GM12892 (cell line): Measurements from ENCODE around the gene BBLN.

ENCODE experiments used
- POLR2A ChIP-seq: IDR thresholded peaks from 2 replicates; pipeline ENCODE4 v1.6.1; 2011; ENCODE audit warnings: low read depth, low read length, control low read depth
- POLR2AphosphoS5 ChIP-seq: IDR thresholded peaks from 2 replicates; pipeline ENCODE4 v1.6.1; 2011; ENCODE audit warnings: low read depth, low read length, control low read depth
- TAF1 ChIP-seq: IDR thresholded peaks from 2 replicates; pipeline ENCODE4 v1.6.1; 2011; ENCODE audit warnings: low read depth, mild to moderate bottlenecking, control low read depth, low read length, borderline replicate concordance

DNA sequence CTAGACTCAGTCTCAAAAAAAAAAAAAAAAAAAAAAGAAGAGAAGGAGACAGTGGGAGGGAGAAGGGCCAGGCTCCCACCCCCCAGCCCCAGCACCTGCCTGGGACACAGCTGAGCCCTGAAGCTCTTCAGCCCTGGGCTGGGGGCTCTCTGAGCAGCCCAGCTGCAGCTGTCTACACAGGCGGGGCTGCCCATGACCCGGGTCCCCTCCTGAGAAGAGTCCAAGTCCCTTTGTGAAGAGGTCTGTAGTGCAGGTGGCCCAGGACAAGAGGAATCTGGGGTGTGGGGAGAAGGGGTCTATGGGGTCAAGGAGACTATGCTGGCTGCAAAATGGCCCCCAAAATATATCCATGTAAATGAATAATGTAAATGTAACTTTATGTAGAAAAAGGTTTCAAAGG lies 17.5 kb upstream of the BBLN start:
- TF ChIP-seq POLR2AphosphoS5, result no peak
- TF ChIP-seq POLR2A, result no peak
- no peak for TF ChIP-seq TAF1
